GM18868 (cell line): ENCODE results near the gene GPR156.
"Not testable (repeated sequence)": the region's sequence is repeated elsewhere in the genome, so short reads cannot be mapped to it uniquely, and the experiment has no call there.

Source experiments
- ATAC-seq: cut with Tn5 transposase; IDR thresholded peaks from one replicate; pipeline ENCODE4 v1.9.1; 2021; ENCODE audit warnings: mild to moderate bottlenecking, moderate library complexity; ENCODE audit not compliant: unreplicated experiment

The GPR156 gene

DNA sequence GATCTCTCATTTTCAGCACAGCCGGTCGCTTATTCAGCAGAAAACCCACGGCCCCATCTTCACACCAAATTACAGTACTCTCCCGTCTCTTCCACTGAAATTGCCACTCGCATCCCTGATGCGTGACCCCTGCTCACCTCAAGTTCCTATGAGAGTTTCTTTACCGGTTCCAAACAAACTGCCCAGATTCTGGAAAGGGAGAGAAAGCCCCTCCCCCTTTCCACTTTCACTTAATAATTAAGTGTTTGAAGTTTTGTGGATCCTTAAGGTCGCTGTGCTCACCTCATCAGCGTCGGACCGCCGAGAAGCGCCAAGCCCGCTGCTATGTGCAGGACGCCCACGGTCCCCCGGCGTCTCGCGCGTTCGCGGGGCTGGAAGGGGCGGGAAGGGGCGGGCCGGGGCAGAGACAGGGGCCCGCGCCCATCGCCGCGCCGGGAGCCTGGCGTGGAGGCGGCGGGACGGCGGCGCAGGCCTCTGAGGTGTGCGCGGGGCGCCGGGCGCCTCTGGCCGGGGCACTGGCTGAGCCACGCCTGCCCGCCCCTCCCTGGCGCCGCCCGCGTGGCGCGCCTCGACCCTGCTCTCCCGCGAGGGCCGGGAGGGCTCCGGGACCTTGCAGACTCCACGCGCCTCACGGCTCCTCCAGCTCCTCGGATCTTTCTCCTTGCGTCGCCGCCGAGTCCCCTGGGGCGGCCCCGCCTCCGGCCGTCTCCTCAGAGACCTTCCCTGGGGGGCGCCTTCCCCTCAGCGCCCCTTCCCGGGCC, at the start of gene GPR156:
TSS of gene GPR156 (minus strand) at position 476 of the 761 bp plus-strand sequence. CDS start 41,124 bp downstream, outside the sequence.
- ATAC-seq: peak; percentile 47

DNA sequence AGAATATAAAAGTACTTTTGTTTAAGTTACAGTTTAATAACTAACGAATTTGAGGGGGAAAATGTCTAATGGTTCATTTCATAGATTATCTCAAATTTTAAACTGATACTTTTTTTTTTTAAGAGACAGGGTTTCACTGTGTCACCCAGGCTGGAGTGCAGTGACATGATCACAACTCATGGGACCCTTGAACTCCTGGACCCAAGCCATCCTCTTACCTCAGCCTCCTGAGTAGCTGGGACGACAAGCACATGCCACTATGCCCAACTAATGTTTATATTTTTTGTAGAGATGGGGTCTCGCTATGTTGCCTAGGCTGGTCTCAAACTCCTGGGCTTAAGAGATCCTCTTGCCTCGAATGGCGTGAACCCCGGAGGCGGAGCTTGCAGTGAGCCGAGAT, 47.6 kb upstream of the GPR156 start:
- no peak for ATAC-seq

DNA sequence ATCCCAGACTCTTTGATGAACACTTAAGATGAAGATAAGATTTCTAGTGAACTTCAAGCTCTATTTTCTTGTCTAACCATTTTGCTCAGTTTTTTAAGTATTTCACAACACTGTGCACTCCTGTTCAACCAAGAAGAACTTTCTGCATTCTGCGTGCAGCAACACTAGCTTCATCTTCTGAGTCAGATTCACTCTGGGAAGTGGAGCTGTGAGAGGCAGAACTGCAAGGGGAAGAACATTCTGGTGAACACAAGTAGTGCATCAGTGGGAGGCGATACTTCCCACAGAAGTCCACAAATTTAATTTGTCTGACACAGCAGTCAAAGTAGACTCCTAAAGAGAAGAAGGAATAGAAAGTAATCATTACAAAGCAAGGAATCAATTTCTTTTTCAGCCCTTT, 46.1 kb upstream of the GPR156 start:
- ATAC-seq: no peak

DNA sequence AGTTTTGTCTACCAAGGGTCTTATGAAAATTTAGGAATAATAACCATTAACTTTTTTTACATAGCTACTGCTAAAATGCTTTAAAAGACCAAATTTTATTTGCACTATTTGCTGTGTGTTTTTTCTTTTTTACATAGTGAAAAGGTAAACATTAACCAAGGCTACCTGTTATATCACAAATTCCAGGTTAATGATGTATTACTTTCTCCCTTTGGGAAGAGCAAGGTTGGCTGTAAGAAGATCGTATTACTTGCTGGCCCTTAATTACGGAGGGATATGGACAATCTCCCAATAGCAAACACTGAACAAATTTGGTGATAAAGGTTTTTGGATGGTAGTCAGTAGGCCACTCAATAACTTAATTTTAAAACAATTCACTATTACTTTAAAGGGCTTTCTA, 41.8 kb upstream of the GPR156 start:
- no peak for ATAC-seq

DNA sequence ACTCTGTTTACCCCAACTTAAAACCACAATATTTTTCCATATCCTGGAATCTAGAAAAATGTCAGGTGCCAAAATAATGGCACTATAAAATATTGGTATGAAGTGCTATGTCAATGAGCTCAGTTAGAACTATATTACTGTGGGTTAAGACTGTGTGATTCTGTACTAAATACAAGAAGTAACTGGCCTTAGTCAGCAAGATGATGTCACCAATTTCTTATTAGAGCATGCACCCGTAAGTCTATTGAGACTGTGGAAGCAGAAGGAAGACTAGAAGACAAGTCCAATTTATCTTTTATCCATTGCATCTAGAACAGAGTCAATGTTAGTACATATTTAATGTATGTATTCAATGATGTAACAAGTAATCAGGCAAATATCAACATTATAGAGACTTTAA, 39.2 kb upstream of the GPR156 start:
- ATAC-seq: no peak

DNA sequence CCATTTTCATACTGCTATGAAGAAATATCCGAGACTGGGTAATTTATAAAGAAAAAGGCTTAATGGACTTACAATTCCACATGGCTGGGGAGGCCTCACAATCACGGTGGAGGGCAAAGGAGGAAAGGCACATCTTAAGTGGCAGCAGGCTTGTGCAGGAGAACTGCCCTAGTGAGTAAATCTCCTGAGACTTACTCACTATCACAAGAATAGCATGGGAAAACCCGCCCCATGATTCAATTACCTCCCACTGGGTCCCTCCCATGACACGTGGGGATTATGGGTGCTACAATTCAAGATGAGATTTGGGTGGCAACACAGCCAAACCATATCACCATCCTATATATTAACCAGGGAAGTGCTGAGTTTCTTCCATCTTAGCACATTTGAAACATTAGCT, 38.7 kb upstream of the GPR156 start:
- ATAC-seq: not testable (repeated sequence)

DNA sequence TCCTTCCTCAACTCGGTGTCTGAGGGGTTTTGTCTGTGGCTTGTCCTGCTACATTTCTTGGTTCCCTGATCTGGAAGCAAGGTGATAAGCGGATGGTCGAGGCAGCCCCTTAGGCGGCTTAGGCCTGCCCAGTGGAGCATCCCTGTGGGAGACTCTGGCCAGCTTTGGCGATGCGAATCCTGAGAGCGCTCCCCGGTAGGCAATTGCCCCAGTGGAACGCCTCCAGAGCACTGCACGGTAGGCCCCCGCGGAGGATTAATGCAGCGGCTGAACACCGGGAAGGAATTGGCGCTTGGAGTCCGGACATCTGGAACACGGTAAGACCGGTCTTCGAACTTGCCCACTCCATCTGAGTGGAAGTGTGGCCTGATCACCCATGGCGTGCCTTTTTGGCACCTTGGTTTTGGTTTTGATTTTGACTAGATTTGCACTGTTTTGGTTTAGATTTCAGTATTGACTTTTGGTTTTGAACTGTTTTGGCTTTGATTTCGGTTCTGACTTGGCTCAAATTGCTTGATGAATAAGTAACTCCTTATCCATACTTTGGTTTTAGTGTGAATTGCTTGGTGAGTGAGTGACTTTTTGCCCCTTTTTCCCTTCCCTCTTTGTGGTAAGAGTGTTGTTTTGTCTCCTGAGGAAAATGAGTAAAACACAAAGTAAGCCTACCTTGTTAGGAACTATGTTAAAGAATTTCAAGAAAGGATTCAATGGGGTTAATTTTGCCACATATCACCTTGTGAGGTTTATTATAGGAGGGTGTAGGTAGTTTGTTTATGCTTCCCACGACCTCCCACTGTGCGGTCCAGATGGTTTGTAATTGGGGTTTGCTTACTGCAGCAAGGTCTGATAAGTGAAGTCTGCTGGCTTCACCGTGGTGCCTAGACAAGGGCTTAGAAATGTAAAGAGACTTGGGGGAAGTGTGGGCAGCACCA, 27.1 kb upstream of the GPR156 start:
- no peak for ATAC-seq

DNA sequence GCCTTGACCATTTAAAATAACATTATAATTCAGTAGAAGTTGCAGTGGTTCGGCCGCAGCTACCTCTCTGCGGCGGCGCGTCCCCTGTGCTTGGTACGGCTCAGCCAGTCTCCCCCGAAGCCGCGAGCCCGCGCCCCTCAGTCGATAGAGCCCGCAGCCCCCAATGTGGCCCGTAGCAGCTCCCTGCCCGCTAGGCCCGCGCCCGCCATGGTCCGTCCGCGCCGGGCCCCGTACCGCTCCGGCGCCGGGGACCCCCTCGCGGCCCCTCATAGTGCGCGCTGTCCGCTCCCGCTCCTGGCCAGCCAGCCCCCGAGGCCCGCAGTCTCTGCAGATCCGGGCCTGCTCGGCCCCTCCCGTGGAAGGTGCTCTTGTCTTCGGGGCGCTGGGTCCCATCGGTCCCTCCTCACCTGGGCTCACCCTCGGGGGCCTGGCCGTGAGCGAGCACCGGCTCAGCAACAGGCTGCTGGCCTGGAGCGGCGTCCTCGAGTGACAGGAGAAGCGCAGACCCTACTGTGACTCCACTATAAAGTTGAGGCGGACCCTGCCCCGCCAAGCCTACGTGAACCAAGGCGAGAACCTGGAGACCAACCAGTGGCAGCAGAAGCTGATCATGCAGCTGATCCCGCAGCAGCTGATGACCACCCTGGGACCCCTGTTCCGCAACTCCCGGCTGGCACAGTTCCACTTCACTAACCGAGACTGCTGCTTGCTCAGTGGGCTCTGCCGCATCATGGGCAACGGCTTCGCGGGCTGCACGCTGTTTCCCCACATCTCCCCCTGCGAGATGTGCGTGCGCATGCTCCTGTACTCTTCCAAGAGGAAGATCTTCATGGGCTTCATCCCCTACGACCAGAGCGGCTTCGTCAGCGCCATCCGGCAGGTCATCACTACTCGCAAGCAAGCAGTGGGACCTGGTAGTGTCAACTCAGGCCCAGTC, 21.8 kb upstream of the GPR156 start:
- no peak for ATAC-seq

DNA sequence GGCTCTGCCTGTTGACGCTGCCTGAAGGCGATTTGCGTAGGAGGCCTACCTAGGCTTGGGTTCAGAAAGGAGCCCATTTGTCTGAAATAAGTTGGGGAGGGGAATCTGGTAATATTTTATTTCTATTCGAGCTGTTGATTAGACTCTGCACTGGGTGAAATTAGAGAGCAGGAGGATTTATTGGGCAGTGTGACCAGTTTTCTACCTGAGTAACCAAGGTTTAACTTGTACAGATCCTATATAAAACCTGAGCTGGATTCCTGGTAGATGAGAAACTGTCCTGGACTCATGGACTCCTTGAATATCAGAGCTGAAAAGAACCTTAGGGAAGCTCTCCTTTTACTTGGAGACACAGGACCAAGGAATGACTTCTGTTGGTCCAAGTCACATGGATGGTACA, 19.6 kb upstream of the GPR156 start:
- no peak for ATAC-seq

DNA sequence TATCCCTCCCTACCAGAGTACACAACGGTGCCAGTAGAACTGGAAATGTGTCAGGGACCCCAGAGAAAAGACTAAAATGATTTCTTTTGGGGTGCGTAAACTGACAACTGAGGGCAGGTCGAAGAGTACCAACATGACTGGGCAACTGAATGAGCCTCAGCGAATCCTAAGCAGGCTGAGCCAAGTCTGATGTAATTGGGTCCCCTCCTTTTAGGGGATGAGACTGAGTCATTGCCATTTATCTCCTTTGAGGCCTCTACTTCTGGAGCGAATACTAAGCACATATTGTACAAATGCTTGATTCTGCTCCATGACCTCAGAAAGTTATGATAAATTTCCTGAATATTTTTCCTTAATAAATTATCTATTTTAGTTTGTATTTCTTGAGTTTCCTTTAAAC, 17.3 kb upstream of the GPR156 start:
- no peak for ATAC-seq

DNA sequence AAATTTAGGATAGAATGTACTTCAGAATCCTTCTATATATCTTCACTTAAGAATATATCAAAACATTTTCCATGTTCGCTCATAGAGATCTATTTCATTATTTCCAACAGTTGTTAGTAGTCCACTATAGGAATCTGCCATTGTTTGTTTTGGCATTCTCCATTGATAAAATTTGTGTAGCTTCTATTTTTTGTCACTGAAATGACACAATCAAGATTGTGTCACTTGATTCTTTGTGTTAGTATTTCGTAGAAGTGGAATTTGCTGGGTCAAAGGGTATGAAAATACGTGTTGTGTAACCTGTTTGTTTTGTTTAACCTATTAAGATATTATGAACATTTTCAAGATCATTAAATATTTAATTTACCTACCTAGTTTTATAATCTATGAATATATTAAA, 15.9 kb upstream of the GPR156 start:
- no peak for ATAC-seq

DNA sequence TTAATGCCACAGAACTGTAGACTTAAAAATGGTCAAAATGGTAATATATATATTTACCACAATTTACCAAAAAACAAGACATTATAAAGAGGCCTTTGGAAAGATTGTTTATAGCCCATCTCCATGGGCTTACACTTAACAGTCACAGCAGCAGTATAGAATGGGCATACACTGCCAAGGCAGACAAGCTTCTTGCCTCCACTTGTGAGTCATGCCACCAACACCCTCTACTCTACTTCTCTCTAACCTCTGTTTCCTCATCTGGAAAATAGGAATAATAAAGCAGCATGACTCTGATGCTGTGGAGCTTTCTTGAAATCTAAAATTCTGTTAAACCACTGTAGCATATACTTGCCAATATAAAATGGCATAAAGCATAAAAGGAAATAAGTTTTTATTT, 14.4 kb upstream of the GPR156 start:
- no peak for ATAC-seq

DNA sequence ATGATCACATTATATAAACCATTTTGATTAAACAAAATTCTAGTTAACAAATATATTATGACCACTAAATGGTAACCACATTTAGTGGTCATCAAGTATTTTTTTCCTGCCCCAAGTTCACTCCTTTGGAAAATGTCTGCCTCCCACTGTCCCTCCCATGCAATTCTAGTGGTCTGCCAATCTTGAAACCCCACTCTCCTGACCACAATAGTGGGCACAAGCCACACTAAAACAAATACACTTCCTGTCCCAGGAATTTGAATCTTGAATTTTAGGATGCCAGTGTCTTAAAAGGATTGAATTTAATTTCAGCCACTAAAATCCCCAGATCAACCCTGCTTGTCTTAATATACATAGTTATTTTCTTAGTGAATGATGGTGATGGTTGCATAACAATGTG, 14.0 kb upstream of the GPR156 start:
- no peak for ATAC-seq

DNA sequence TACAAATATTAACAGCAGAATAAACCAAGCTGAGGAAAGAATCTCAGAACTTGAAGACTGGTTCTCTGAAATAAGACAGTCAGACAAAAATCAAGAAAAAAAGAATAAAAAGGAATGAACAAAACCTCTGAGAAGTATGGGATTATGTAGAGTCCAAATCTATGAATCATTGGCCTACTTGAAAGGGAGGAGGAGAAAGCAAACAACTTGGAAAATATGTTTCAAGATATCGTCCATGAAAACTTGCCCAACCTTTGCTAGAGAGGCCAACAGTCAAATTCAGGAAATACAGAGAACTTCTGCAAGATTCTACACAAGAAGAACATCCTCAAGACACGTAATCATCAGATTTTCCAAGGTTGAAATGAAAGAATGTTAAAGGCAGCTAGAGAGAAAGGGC, 6.5 kb upstream of the GPR156 start:
- not testable (repeated sequence) for ATAC-seq

DNA sequence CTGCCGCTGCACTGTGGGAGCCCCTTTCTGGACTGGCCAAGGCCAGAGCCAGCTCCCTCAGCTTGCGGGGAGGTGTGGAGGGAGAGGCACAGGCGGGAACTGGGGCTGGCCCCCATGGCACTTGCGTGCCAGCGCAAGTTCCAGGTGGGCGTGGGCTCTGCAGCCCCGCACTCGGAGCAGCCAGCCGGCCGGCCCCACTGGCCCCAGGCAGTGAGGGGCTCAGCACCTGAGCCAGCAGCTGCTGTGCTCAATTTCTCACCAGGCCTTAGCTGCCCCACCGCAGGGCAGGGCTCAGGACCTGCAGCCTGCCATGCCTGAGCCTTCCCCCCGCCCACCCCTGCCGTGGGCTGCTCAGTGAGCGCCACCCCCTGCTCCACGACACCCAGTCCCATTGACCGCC, 4.6 kb upstream of the GPR156 start:
- no peak for ATAC-seq

DNA sequence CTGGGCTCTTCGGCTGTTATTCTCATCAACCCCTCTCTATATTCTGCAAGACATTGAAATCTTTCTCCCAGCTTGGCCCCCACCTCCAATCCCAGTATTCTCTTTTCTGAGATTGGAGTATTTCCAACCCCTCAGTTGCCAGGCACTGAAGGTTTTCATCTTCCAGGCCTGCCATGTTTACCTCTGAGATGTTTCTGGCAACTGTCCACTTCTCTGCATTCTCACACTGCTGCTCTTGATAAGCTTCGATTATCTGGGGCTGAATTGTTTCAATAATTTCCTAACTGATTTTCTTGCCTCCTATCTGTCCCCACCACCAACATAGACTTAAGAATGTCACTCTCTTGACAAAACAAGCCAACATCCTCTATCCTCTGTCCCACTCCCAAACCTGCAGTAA, 1.4 kb upstream of the GPR156 start:
- no peak for ATAC-seq

DNA sequence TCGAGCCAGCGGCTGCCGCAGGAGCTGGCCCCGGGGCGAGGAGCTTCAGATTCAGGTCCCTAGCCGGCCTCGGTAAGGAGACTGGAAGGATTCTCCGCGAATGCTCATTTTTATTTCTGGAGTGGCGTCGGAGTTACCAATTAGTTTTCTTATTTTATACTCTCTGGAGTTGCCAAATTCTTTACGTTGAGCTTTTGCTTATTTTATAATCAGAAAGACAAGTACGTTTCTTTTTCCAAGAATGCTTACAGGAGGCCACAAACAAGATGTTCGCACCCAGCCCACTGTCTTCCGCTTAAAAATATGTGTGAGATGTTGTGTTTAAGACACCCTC, 453 bp upstream of the GPR156 start:
- ATAC-seq: no peak

DNA sequence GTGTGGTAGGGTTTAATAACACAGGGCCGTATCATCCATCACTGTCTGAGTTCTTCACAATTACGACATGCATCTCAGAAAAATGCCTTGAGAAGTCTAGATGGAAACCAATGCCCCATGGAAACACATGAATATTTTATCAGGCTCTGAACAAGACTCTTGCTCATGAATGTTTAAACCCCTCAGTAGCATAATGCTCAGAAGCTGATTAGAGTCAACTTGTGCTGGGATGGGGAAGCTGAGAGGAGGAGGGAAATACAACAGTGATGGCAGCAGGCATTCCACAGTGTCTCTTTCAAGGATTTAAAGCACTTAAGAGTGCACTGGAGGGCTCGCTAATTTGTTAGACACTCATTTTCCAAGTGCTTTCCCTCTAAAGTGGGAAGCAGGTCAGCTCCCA, 3.8 kb downstream of the GPR156 start:
- no peak for ATAC-seq

DNA sequence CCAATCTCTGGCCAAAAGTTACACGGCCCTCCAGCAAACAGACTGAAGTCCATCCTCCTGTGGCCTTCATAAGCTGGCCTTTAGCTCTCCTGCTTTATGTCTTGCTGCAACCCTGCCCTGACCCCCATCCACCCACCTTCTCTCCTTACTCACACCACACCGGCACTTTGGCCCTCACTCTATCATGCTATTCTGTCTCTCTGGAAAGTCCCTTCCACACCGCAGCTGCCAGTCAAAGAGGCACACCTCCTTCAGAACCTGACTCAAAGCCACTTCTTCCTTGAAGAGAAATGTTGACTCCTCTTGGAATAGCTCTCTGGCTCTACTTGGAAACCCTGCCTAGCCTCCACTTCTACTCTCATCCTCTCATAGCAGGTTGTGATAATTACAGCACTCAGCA, 4.5 kb downstream of the GPR156 start:
- ATAC-seq: peak; percentile 85

DNA sequence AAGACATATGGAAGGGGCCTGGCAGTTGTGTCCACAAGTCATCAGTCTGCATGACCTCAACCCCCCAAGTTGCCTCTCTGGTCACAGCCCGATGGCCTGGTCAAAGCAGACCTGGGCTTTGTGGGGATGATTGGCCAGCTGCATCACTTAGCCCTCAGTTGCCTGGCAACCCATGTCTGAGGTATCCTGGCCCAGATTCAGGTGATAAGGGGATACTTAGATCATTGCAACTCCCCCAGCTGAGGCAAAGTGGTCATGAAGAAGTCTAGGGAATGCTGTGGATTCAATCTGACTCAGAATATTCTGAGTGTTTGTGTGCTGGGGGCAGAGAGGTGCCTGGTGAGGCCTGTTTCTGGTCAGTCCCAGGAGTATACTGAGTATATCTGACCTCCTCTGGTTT, 5.0 kb downstream of the GPR156 start:
- ATAC-seq: peak; percentile 3

DNA sequence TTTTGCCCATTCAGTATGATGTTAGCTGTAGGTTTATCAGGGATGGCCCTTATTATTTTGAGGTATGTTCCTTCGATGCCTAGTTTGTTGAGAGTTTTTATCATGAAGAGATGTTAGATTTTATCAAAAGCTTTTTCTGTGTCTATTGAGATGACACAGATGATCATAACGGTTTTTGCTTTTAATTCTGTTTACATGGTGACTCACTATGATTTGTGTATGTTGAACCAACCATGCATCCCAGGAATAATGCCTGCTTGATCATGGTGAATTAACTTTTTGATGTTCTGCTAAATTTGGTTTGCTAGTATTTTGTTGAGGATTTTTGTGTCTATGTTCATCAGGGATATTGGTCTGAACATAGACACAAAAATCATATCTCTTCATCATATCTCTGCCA, 8.3 kb downstream of the GPR156 start:
- ATAC-seq: no peak
